ENCODE measurements around the gene KCNMA1.

Gene KCNMA1

DNA sequence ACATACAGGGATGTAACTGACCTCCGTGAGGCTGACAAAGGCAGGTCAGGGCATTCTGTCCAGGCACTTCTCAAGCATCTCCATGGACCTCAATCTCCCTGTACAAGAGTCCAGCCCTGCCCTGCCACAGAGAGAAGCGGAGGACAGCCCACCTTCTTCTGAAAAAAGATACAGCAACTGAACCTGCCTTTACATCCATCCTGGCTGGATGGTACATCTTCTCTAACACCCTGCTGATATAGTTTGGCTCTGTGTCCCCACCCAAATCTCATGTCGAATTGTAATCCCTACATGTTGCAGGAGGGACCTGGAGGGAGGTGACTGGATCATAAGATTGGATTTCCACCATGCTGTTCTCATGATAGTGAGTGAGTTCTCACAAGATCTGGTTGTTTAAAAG is 40.5 kb upstream of the KCNMA1 start:
- H3K9me3 ChIP-seq (ENCODE audit: control insufficient read depth, low read length): no peaks in the 10 kb centered on the region
- H3K4me3 ChIP-seq (ENCODE audit: low read depth, low read length): no peak overlapping the region
- no peak overlapping the region for H3K4me2 ChIP-seq (ENCODE audit: low read length)
- H3K36me3 ChIP-seq (ENCODE audit: control insufficient read depth, insufficient read depth, low read length): no peaks in the 10 kb centered on the region
- H3K27me3 ChIP-seq (ENCODE audit: control insufficient read depth, insufficient read depth, low read length): no peaks in the 10 kb centered on the region
- H2AFZ ChIP-seq: no peak overlapping the region
- no peak overlapping the region for H3K27ac ChIP-seq
- no peaks in the 10 kb centered on the region for H3K4me1 ChIP-seq
- TF ChIP-seq, protein P1, sequence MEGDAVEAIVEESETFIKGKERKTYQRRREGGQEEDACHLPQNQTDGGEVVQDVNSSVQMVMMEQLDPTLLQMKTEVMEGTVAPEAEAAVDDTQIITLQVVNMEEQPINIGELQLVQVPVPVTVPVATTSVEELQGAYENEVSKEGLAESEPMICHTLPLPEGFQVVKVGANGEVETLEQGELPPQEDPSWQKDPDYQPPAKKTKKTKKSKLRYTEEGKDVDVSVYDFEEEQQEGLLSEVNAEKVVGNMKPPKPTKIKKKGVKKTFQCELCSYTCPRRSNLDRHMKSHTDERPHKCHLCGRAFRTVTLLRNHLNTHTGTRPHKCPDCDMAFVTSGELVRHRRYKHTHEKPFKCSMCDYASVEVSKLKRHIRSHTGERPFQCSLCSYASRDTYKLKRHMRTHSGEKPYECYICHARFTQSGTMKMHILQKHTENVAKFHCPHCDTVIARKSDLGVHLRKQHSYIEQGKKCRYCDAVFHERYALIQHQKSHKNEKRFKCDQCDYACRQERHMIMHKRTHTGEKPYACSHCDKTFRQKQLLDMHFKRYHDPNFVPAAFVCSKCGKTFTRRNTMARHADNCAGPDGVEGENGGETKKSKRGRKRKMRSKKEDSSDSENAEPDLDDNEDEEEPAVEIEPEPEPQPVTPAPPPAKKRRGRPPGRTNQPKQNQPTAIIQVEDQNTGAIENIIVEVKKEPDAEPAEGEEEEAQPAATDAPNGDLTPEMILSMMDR (IDR thresholded peaks at IDR 0.05): no peak
- no peak overlapping the region for H3K9ac ChIP-seq
- no peaks in the 10 kb centered on the region for H3K79me2 ChIP-seq

DNA sequence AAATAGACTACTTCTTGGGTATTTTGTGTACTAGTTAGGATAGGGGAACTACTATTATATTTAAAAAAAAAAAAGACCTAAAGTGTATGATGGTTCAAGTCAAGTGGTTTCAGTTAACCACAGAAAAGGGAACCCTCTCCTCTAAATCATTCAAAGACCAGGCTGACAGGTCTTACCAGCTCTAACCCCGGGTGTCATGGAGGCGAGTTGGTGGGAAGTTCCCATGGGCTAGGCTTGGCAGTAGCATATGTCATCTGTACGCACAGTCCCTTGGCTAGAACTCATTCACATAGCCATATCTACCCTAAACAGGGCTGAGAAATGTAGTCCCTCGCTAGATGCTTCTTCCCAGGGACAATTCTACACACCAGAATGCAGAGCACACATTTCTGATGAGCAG is 37.7 kb upstream of the KCNMA1 start:
- H3K4me3 ChIP-seq (ENCODE audit: low read depth, low read length): no peak overlapping the region
- H3K9me3 ChIP-seq (ENCODE audit: control insufficient read depth, low read length): no peaks in the 10 kb centered on the region
- no peak overlapping the region for H2AFZ ChIP-seq
- TF ChIP-seq, protein P1 (IDR thresholded peaks at IDR 0.05): no peak
- H3K4me1 ChIP-seq: no peaks in the 10 kb centered on the region
- H3K9ac ChIP-seq: no peak overlapping the region
- H3K4me2 ChIP-seq (ENCODE audit: low read length): no peak overlapping the region
- H3K27me3 ChIP-seq (ENCODE audit: control insufficient read depth, insufficient read depth, low read length): no peaks in the 10 kb centered on the region
- no peak overlapping the region for H3K27ac ChIP-seq
- no peaks in the 10 kb centered on the region for H3K36me3 ChIP-seq (ENCODE audit: control insufficient read depth, insufficient read depth, low read length)
- no peaks in the 10 kb centered on the region for H3K79me2 ChIP-seq

DNA sequence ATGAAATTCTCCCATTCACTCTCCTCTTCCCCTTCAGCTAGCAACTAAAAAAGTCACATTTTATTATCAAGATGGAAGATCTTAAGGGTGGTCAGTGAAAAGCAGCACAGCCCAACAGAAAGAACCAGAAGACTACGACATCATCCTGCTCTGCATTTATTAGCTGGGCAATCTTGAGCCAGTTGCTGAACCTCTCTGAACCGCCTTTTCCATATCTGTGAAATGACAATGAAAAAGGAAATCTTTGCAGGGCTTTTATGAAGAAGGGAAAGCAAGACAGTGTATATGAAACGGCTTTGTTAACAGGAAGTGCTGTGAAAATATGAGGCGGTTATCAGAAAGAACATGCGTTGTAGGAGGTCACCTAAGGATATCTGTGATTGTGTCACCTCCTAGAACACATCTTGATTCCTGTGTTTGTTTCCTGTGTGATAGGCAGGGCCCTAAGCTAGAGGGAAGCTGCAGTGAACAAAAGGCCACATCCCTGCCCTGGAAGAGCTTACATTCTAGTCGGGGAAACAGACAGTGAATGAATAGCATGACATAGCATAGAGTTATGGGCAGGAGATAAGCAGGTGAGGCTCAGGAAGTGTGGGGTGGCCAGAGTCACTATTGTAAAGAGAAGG is 36.0 kb upstream of the KCNMA1 start:
- TF ChIP-seq, protein P1 (IDR thresholded peaks at IDR 0.05): no peak
- H3K27me3 ChIP-seq (ENCODE audit: control insufficient read depth, insufficient read depth, low read length): no peaks in the 10 kb centered on the region
- H3K4me1 ChIP-seq: no peaks in the 10 kb centered on the region
- H3K27ac ChIP-seq: no peak overlapping the region
- H3K4me2 ChIP-seq (ENCODE audit: low read length): no peak overlapping the region
- H3K79me2 ChIP-seq: no peaks in the 10 kb centered on the region
- H2AFZ ChIP-seq: no peak overlapping the region
- H3K36me3 ChIP-seq (ENCODE audit: control insufficient read depth, insufficient read depth, low read length): no peaks in the 10 kb centered on the region
- no peaks in the 10 kb centered on the region for H3K9me3 ChIP-seq (ENCODE audit: control insufficient read depth, low read length)
- no peak overlapping the region for H3K9ac ChIP-seq
- no peak overlapping the region for H3K4me3 ChIP-seq (ENCODE audit: low read depth, low read length)

DNA sequence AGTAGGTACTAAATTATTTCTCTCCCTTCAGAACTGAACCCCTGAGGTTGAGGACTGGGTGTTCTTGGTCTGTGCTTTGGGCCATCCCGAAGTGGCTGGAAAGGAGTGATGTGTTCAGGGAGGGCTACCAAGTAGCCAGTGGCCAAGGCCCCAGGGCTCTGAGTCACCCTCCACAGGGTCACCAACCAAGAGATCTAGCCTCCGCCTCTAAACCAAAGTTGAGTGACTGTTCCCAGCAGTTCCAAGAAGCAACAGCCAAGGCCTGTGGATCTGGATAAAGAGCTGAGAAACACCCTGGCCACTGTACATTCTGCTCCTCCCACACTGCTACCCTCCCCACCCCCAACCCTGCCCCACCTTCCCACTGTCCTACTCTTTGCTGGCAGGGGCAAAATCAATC is 35.5 kb upstream of the KCNMA1 start:
- Histone ChIP-seq H3K79me2 (no peaks in the 10 kb centered on the region), H3K9me3 (ENCODE audit: control insufficient read depth, low read length) (no peaks in the 10 kb centered on the region), H3K4me2 (ENCODE audit: low read length) (no peak overlapping the region), H3K9ac (no peak overlapping the region), H3K4me1 (no peaks in the 10 kb centered on the region), H2AFZ (no peak overlapping the region), H3K27ac (no peak overlapping the region), H3K27me3 (ENCODE audit: control insufficient read depth, insufficient read depth, low read length) (no peaks in the 10 kb centered on the region), H3K4me3 (ENCODE audit: low read depth, low read length) (no peak overlapping the region), H3K36me3 (ENCODE audit: control insufficient read depth, insufficient read depth, low read length) (no peaks in the 10 kb centered on the region)
- TF ChIP-seq, protein P1 (IDR thresholded peaks at IDR 0.05): no peak

DNA sequence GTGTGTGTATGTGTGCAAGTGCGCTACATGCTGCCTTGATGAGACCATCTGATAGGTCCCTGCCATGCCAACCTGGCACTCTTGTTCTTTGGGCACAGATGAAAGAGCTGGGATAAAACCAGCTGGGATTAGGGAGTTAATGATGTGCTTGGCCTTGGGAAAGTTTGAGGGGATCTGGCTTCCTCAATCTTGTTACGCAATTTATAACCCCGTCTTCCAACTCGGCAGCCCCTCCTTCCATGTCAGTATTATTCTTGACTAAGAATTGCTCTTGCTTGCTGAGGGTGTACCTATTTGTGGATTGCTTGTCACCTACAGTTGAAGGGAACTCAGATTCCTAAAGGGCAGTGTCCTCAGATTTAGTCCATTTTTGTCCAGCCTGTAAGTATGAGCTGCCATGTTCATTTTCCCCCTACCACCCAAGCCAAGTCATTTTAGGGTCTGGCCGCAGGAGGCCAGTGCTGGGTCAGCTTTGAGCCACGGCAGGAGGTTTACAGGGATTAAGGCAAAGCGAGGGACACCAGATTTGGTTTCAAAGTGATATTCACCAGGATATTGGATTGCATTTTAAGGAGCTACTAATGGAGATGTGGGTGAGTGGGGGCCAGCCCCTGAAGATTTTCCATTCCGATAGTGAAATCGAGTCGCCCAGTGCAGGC is 34.1 kb upstream of the KCNMA1 start:
- Histone ChIP-seq H3K27me3 (ENCODE audit: control insufficient read depth, insufficient read depth, low read length) (no peaks in the 10 kb centered on the region), H3K4me3 (ENCODE audit: low read depth, low read length) (no peak overlapping the region), H3K9ac (no peak overlapping the region), H3K36me3 (ENCODE audit: control insufficient read depth, insufficient read depth, low read length) (no peaks in the 10 kb centered on the region), H2AFZ (no peak overlapping the region), H3K27ac (no peak overlapping the region), H3K79me2 (no peaks in the 10 kb centered on the region), H3K4me2 (ENCODE audit: low read length) (no peak overlapping the region), H3K9me3 (ENCODE audit: control insufficient read depth, low read length) (no peaks in the 10 kb centered on the region), H3K4me1 (no peaks in the 10 kb centered on the region)
- TF ChIP-seq, protein P1 (IDR thresholded peaks at IDR 0.05): no peak

All from parathyroid adenoma (tissue), 2 donors.